Osteocyte (in vitro differentiated cells): ENCODE measurements around the gene RIOK2. TPM values are rescaled to one million over a fixed set of nuclear protein-coding genes. Genes with fewer than 3 reads are reported as not detected.

Experiments
- DNase-seq: peaks from one replicate; pipeline ENCODE4 v3.0.0; 2021; ENCODE audit warnings: mixed read lengths; ENCODE audit not compliant: unreplicated experiment; ENCODE audit errors: extremely low spot score
- H3K27ac Mint-ChIP-seq: one replicate; pipeline ENCODE4 v1.8.0; 2021; ENCODE audit warnings: mild to moderate bottlenecking, mixed read lengths; ENCODE audit not compliant: unreplicated experiment
- H3K27me3 Mint-ChIP-seq: one replicate; pipeline ENCODE4 v1.8.0; 2021; ENCODE audit warnings: mixed read lengths; ENCODE audit not compliant: unreplicated experiment
- H3K36me3 Mint-ChIP-seq: one replicate; pipeline ENCODE4 v1.8.0; 2021; ENCODE audit warnings: mixed read lengths; ENCODE audit not compliant: unreplicated experiment
- H3K4me1 Mint-ChIP-seq: one replicate; pipeline ENCODE4 v1.8.0; 2021; ENCODE audit warnings: mixed read lengths; ENCODE audit not compliant: unreplicated experiment
- H3K4me3 Mint-ChIP-seq: one replicate; pipeline ENCODE4 v1.8.0; 2021; ENCODE audit warnings: mild to moderate bottlenecking, moderate library complexity, mixed read lengths; ENCODE audit not compliant: unreplicated experiment
- H3K9me3 Mint-ChIP-seq: one replicate; pipeline ENCODE4 v1.8.0; 2021; ENCODE audit warnings: mixed read lengths; ENCODE audit not compliant: unreplicated experiment
- CTCF ChIP-seq: fragments of 200-600 bp; sonication (generic); IDR thresholded peaks from 2 replicates; pipeline ENCODE4 v1.5.0; 2021; ENCODE audit warnings: antibody characterized with exemption, mild to moderate bottlenecking, moderate library complexity
- total RNA-seq: library from RNA; stranded (reverse); gene quantifications from 2 replicates; pipeline ENCODE4 v1.2.1, GENCODE V29; 2021

RIOK2 gene
- total RNA-seq, 1 donor from 2014 or later, result 23.4 TPM

- no peak overlapping the region for H3K4me3 Mint-ChIP-seq
- H3K4me1 Mint-ChIP-seq, result no peaks in the 10 kb centered on the region
- peaks cover 3% of the 10 kb centered on the region for H3K27me3 Mint-ChIP-seq
- no peak for DNase-seq
- TF ChIP-seq CTCF, result no peak
- no peaks in the 10 kb centered on the region for H3K36me3 Mint-ChIP-seq
- H3K27ac Mint-ChIP-seq, result no peak overlapping the region
- no peaks in the 10 kb centered on the region for H3K9me3 Mint-ChIP-seq
Observed at GRCh38 chr5:97149709-97150108, 33.3 kb downstream of the RIOK2 start.

GRCh38 chr5:97148288-97148687 lies 34.8 kb downstream of the RIOK2 start:
- no peak for DNase-seq
- Mint-ChIP-seq H3K4me3 (no peak overlapping the region), H3K36me3 (no peaks in the 10 kb centered on the region), H3K4me1 (no peaks in the 10 kb centered on the region), H3K9me3 (no peaks in the 10 kb centered on the region), H3K27me3 (no peaks in the 10 kb centered on the region), H3K27ac (no peak overlapping the region)
- TF ChIP-seq CTCF, result no peak

DNA sequence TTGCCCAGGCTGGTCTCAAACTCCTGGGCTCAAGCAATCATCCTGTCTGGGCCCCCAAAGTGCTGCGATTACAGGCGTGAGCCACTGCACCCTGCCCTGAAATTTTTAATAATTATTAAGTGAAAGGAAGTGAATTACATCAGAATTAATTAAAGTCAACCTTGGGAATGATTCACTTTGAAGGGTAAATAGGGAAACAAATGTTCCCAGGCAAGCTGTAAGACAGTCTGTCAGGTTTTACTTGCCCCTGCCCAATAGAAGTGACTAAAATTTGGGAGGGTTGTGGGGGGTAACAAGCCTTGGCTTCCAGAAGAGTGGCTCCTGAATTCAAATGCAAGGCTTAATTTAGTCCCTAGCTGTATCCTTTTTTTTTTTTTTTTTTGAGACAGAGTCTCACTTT lies 39.3 kb downstream of the RIOK2 start:
- H3K27me3 Mint-ChIP-seq, result peaks cover 21% of the 10 kb centered on the region
- no peak for DNase-seq
- H3K4me3 Mint-ChIP-seq, result no peak overlapping the region
- TF ChIP-seq CTCF, result no peak
- peaks cover 6% of the 10 kb centered on the region for H3K4me1 Mint-ChIP-seq
- H3K27ac Mint-ChIP-seq, result no peak overlapping the region
- H3K9me3 Mint-ChIP-seq, result no peaks in the 10 kb centered on the region
- H3K36me3 Mint-ChIP-seq, result no peaks in the 10 kb centered on the region

- Mint-ChIP-seq H3K27me3 (peaks cover 21% of the 10 kb centered on the region), H3K4me3 (no peak within 1 kb of the TSS), H3K36me3 (no peaks in the 10 kb centered on the region), H3K4me1 (peaks cover 6% of the 10 kb centered on the region), H3K27ac (no peak within 1 kb of the TSS), H3K9me3 (no peaks in the 10 kb centered on the region)
- no peak for DNase-seq
- peak; percentile 79 for TF ChIP-seq CTCF
Observed at GRCh38 chr5:97142521-97143254, 40.4 kb downstream of the RIOK2 start, which contains the start of gene LIX1. Gene LIX1 (minus strand): TSS chr5:97142611. CDS start chr5:97142576, 35 bp downstream.

DNA sequence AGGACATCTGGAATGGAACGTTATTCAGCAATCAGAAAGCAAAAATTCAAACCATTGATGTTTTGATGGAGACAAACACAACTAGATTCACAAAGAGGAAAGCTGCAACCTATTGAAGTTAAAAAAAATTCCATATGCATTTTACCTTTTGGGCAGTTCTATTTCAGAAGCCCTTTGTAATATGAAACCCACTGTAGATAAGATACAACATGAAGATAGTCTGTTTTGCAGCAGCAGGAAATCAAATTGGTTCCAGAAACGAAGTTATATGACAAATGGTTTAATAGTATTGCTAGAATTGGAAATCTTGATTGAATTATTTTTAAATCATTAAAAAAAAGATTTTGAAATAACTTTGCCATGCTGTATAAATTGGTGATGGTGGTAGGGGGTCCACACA lies 41.5 kb downstream of the RIOK2 start:
- H3K27ac Mint-ChIP-seq, result no peak overlapping the region
- no peak for TF ChIP-seq CTCF
- no peak for DNase-seq
- no peaks in the 10 kb centered on the region for H3K36me3 Mint-ChIP-seq
- no peak overlapping the region for H3K4me3 Mint-ChIP-seq
- peaks cover 21% of the 10 kb centered on the region for H3K27me3 Mint-ChIP-seq
- no peaks in the 10 kb centered on the region for H3K9me3 Mint-ChIP-seq
- H3K4me1 Mint-ChIP-seq, result peaks cover 6% of the 10 kb centered on the region
